DMS153 treated with DMSO at 0.1 percent for 48 hours (cell line): ENCODE measurements around the gene FTSJ1.
A peak's percentile ranks its signal among the peaks of the same experiment; 100 is the strongest.
"Not testable (repeated sequence)": the region's sequence is repeated elsewhere in the genome, so short reads cannot be mapped to it uniquely, and the experiment has no call there.

Source experiments
- DNase-seq: peaks from one replicate; lab custom pipeline; 2025; ENCODE audit not compliant: unreplicated experiment; lab: John Stamatoyannopoulos, UW

FTSJ1 gene

GRCh38 chrX:48493890-48494364 is 17.9 kb downstream of the FTSJ1 start:
- DNase-seq = no peak

GRCh38 chrX:48496660-48497059 is 20.7 kb downstream of the FTSJ1 start:
- no peak for DNase-seq

- DNase-seq = no peak
Observed at GRCh38 chrX:48497871-48498270, 21.9 kb downstream of the FTSJ1 start.

DNA sequence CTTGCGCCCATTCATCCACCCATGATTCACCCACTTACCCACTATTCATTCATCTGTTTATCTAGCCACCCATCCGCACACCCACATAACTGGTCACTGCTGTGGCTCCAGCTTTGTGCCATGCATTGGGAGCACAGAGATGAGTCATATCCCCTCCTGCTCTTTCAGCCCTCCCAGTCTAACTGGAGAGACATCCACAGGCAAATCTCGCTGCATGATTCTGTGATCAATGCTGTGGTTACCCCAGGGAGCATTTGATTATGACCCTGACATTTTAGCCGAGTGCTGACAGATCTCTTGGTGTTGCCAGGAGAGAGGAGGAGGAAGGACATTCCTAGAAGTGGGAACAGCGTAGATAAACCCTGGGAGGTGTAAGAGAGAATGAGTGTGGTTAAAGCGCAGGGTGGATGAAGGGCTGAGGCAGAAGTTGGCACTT is 22.4 kb downstream of the FTSJ1 start:
- DNase-seq = no peak

DNA sequence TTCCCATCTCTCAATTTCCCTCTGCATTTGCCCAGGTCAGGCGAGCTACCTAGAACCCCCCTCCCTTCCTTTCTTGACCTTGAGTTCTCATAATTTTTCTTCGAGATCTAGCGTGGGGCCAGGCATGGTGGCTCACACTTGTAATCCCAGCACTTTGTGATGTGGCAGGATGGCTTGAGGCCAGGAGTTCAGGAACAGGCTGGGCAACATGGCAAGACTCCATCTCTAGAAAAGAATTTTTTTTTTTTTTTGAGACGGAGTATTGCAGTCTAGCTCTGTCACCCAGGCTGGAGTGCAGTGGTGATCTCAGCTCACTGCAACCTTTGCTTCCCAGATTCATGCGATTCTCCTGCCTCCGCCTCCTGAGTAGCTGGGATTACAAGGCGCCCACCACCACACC is 28.3 kb downstream of the FTSJ1 start:
- no peak for DNase-seq

GRCh38 chrX:48505481-48505880 is 29.5 kb downstream of the FTSJ1 start:
- no peak for DNase-seq

DNA sequence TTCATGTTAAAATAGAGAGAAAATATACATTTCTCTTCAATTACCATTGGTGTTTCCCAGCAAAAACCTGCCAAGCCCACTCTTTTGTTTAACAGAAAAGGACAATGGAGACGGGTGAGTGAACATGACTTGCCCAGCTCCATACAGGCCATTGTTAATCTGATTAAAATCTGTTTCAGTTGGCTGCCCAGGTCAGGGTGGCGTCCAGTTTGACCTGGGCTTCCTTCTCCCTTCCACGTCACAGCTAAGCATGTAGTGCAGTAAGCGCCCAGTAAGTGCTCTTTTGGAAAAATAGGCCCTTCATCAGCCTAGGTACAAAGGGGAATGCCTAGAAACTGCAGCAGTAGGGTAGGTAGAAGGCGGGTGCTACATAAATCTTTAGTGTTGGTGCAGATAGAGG is 31.2 kb downstream of the FTSJ1 start:
- no peak for DNase-seq

- peak; percentile 0 for DNase-seq
Observed at GRCh38 chrX:48508400-48509244, 32.6 kb downstream of the FTSJ1 start, which contains the start of gene PORCN. PORCN (plus strand) TSS chrX:48508992; CDS start chrX:48509821, 829 bp downstream.

- no peak for DNase-seq
Observed at GRCh38 chrX:48509245-48509590, 33.2 kb downstream of the FTSJ1 start.

GRCh38 chrX:48509619-48510018 is 33.6 kb downstream of the FTSJ1 start:
- DNase-seq = no peak

DNA sequence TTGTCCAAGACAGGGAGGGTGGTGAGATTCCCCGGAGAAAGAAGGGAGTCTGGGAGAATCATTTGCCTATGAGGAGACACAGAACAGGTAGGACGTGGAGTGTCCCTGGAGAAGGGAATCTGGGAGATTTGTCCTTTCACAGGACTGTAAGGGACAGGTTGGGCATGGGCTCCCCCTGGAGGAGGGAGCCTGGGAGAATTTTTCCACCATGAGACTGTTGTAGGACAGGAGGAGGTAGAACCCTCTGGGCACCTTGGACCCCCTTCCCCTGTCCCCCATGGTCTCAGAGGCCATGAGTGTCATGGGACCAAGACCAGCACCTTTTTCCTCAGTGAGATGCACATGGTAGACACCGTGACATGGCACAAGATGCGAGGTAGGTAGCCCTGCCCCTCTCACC is 35.6 kb downstream of the FTSJ1 start:
- DNase-seq = no peak

- no peak for DNase-seq
Observed at GRCh38 chrX:48512371-48512935, 36.5 kb downstream of the FTSJ1 start.

DNA sequence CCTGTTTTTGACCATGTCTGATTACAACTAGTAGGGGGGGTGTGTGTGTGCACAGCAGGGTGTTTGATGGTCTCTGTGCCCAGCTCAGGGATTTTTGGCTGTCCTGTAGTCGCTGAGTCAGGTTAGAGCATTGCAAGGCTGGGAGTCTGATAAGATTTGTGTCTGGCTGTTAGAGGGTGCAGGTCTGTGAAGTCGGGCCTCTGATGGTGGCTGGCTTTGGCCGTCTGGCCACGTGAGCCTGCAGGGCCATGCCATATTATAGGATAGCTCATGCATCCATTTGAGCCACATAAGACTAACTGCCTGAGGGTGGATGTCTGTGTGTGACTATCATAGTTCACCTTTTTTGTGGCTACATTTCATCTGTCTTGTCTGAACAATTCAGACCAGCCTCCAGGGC is 37.7 kb downstream of the FTSJ1 start:
- no peak for DNase-seq

GRCh38 chrX:48514126-48514806 is 38.3 kb downstream of the FTSJ1 start:
- DNase-seq = no peak

- no peak for DNase-seq
Observed at GRCh38 chrX:48514868-48515460, 39.0 kb downstream of the FTSJ1 start.

GRCh38 chrX:48515842-48516241 is 39.8 kb downstream of the FTSJ1 start:
- no peak for DNase-seq

GRCh38 chrX:48516285-48516684 is 40.3 kb downstream of the FTSJ1 start:
- no peak for DNase-seq

- DNase-seq = no peak
Observed at GRCh38 chrX:48516987-48517386, 41.0 kb downstream of the FTSJ1 start.

- DNase-seq = not testable (repeated sequence)
Observed at GRCh38 chrX:48519481-48519880, 43.5 kb downstream of the FTSJ1 start.

- DNase-seq = no peak
Observed at GRCh38 chrX:48520455-48520854, 44.5 kb downstream of the FTSJ1 start.

DNA sequence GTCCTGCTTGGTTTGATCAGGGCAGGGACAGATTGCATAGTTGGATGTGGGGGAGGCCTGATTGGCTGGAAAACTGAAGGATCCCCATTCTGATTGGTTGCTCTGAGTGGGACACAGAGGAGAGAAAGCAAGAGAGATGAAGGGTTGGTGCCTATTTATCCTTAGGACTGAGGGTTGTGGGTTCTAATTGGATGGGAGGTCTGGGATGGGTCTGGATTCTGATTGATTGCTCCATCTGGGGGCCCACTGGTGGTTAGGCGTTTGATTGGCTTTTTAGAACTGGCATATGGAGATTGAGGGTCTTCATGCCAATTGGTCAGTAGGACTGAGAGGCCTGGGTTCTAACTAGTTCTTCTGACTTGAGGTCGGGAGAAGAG is 45.0 kb downstream of the FTSJ1 start:
- DNase-seq = no peak
